Prostate gland (tissue), 2 donors: ENCODE measurements around the gene EFEMP2.

Experiments
- POLR2A ChIP-seq: fragments of 450-650 bp; IDR thresholded peaks from one replicate; pipeline ENCODE4 v1.6.1; 2016; ENCODE audit warnings: antibody characterized with exemption, mild to moderate bottlenecking
- TF ChIP-seq, protein P1 (sequence below), 4 experiments: fragments of 200-600 bp in 2 of 4; fragments of 450-650 bp in 2 of 4; sonication (generic) in 2 of 4; IDR thresholded peaks; 1 replicate in 3 of 4; 2 replicates in 1 of 4; pipeline ENCODE4 v1.5.1; 2016 to 2019; ENCODE audit warnings: antibody characterized with exemption in 4 of 4, mild to moderate bottlenecking in 2 of 4, moderate library complexity in 2 of 4

DNA sequence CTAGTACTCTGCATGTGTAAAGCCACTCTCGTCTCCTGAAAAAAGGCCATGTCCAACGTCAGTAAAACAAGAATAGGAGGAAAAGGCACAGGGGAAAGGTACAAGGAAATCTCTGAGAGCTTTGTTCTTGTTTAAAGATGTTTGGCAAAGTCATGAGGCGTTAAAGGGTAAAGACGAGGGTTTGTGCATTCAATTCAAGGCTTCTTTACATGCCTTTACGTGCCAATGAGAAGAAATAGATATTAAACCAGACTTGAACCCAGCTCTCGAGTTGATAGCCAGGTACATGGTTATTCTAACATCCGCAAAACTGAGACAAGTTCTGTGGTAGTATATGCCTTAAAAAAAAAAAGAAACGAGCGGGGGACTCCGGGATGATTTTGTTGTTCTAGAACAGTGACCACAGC, 13.9 kb downstream of the EFEMP2 start:
- no peak for TF ChIP-seq POLR2A
- TF ChIP-seq, protein P1, sequence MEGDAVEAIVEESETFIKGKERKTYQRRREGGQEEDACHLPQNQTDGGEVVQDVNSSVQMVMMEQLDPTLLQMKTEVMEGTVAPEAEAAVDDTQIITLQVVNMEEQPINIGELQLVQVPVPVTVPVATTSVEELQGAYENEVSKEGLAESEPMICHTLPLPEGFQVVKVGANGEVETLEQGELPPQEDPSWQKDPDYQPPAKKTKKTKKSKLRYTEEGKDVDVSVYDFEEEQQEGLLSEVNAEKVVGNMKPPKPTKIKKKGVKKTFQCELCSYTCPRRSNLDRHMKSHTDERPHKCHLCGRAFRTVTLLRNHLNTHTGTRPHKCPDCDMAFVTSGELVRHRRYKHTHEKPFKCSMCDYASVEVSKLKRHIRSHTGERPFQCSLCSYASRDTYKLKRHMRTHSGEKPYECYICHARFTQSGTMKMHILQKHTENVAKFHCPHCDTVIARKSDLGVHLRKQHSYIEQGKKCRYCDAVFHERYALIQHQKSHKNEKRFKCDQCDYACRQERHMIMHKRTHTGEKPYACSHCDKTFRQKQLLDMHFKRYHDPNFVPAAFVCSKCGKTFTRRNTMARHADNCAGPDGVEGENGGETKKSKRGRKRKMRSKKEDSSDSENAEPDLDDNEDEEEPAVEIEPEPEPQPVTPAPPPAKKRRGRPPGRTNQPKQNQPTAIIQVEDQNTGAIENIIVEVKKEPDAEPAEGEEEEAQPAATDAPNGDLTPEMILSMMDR (IDR thresholded peaks at IDR 0.05): no peak
